HG03039 (cell line): Measurements from ENCODE around the gene KSR1.

Source experiments
- ATAC-seq: cut with Tn5 transposase; IDR thresholded peaks from one replicate; pipeline ENCODE4 v1.9.1; 2021; ENCODE audit warnings: mild to moderate bottlenecking, moderate library complexity; ENCODE audit not compliant: unreplicated experiment

KSR1 gene

GRCh38 chr17:27471321-27472269, 15.3 kb downstream of the KSR1 start:
- ATAC-seq = peak; percentile 60

- ATAC-seq = no peak
These were observed 17.0 kb downstream of the KSR1 start for GRCh38 chr17:27473190-27473747.

GRCh38 chr17:27473748-27474609, 17.7 kb downstream of the KSR1 start:
- ATAC-seq = no peak

- ATAC-seq = no peak
These were observed 18.9 kb downstream of the KSR1 start for GRCh38 chr17:27475070-27475673.

GRCh38 chr17:27475981-27476895, 20.0 kb downstream of the KSR1 start:
- ATAC-seq = no peak

GRCh38 chr17:27477050-27477888, 21.0 kb downstream of the KSR1 start:
- no peak for ATAC-seq

GRCh38 chr17:27477971-27478684, 21.9 kb downstream of the KSR1 start:
- no peak for ATAC-seq

- no peak for ATAC-seq
These were observed 22.8 kb downstream of the KSR1 start for GRCh38 chr17:27478901-27479538.

- no peak for ATAC-seq
These were observed 23.6 kb downstream of the KSR1 start for GRCh38 chr17:27479838-27480237.

- no peak for ATAC-seq
These were observed 24.5 kb downstream of the KSR1 start for GRCh38 chr17:27480699-27481098.

GRCh38 chr17:27481327-27481726, 25.1 kb downstream of the KSR1 start:
- ATAC-seq = peak; percentile 34

- no peak for ATAC-seq
These were observed 28.9 kb downstream of the KSR1 start for GRCh38 chr17:27485125-27485524.

GRCh38 chr17:27485716-27486495, 29.7 kb downstream of the KSR1 start:
- no peak for ATAC-seq

GRCh38 chr17:27486741-27487140, 30.5 kb downstream of the KSR1 start:
- no peak for ATAC-seq

- ATAC-seq = no peak
These were observed 32.0 kb downstream of the KSR1 start for GRCh38 chr17:27488231-27488630.

GRCh38 chr17:27489045-27489715, 32.9 kb downstream of the KSR1 start:
- ATAC-seq = no peak

GRCh38 chr17:27490391-27490790, 34.1 kb downstream of the KSR1 start:
- ATAC-seq = no peak
